ENCODE data around the gene NUDT3. TPM values are rescaled to one million over a fixed set of nuclear protein-coding genes. Genes with fewer than 3 reads are reported as not detected.
"Not testable (repeated sequence)": the region's sequence is repeated elsewhere in the genome, so short reads cannot be mapped to it uniquely, and the experiment has no call there.

Gene NUDT3
- total RNA-seq, 1 experiment from 2014 or later, result 25.2 TPM

DNA sequence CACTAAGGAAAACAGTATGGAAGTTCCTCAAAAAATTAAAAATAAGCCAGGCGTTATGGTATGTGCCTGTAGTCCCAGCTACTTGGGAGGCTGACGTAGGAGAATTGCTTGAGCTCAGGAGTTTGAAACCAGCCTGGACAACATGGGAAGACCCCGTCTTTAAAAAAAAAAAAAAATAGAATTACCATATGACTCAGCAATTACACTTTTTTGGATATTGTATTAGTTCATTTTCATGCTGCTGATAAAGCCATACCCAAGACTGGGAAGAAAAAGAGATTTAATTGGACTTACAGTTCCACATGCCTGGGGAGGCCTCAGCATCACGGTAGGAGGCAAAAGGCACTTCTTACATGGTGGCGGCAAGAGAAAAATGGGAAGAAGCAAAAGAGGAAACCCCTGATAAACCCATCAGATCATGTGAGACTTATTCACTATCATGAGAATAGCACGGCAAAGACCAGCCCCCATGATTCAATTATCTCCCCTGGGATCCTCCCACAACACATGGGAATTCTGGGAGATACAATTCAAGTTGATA lies 132.9 kb downstream of the NUDT3 start:
- H3K4me3 ChIP-seq (replicated peaks in 1 of 2; ENCODE audit: low read depth in 1 of 2, low read length in 2 of 2), result no peak overlapping the region
- no peak overlapping the region for H3K9ac ChIP-seq (ENCODE audit: low read length)
- TF ChIP-seq, protein P1, sequence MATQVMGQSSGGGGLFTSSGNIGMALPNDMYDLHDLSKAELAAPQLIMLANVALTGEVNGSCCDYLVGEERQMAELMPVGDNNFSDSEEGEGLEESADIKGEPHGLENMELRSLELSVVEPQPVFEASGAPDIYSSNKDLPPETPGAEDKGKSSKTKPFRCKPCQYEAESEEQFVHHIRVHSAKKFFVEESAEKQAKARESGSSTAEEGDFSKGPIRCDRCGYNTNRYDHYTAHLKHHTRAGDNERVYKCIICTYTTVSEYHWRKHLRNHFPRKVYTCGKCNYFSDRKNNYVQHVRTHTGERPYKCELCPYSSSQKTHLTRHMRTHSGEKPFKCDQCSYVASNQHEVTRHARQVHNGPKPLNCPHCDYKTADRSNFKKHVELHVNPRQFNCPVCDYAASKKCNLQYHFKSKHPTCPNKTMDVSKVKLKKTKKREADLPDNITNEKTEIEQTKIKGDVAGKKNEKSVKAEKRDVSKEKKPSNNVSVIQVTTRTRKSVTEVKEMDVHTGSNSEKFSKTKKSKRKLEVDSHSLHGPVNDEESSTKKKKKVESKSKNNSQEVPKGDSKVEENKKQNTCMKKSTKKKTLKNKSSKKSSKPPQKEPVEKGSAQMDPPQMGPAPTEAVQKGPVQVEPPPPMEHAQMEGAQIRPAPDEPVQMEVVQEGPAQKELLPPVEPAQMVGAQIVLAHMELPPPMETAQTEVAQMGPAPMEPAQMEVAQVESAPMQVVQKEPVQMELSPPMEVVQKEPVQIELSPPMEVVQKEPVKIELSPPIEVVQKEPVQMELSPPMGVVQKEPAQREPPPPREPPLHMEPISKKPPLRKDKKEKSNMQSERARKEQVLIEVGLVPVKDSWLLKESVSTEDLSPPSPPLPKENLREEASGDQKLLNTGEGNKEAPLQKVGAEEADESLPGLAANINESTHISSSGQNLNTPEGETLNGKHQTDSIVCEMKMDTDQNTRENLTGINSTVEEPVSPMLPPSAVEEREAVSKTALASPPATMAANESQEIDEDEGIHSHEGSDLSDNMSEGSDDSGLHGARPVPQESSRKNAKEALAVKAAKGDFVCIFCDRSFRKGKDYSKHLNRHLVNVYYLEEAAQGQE (IDR thresholded peaks at IDR 0.05; ENCODE audit: low read depth), result no peak
- TF ChIP-seq SP1 (IDR thresholded peaks at IDR 0.05; ENCODE audit: low read depth) (no peak), ATF3 (IDR thresholded peaks at IDR 0.05) (no peak), EZH2phosphoT487 (IDR thresholded peaks at IDR 0.05; ENCODE audit: borderline replicate concordance) (no peak), ELF1 (IDR thresholded peaks at IDR 0.05; ENCODE audit: borderline replicate concordance, low read depth) (no peak), MAX (IDR thresholded peaks at IDR 0.05) (no peak), SRF (IDR thresholded peaks at IDR 0.05; ENCODE audit: low read depth) (no peak), EZH2 (IDR thresholded peaks at IDR 0.05) (no peak), FOSL1 (IDR thresholded peaks at IDR 0.05; ENCODE audit: low read depth) (no peak), YY1 (IDR thresholded peaks at IDR 0.05; ENCODE audit: extremely low read depth, insufficient replicate concordance, low read depth, low read length) (no peak), CTCF (IDR thresholded peaks at IDR 0.05 in 2 of 3, conservative IDR thresholded peaks at IDR 0.05 in 1 of 3; ENCODE audit: borderline replicate concordance in 1 of 3, insufficient read depth in 1 of 3, low read depth in 2 of 3, low read length in 2 of 3) (no peak), CBX3 (IDR thresholded peaks at IDR 0.05; ENCODE audit: low read depth) (no peak), RAD21 (IDR thresholded peaks at IDR 0.05; ENCODE audit: low read depth) (no peak), POLR2A (IDR thresholded peaks at IDR 0.05; ENCODE audit: borderline replicate concordance, extremely low read depth, insufficient read depth, insufficient read length) (no peak), POLR2AphosphoS5 (IDR thresholded peaks at IDR 0.05; ENCODE audit: low read depth, low read length) (no peak), JUND (IDR thresholded peaks at IDR 0.05) (no peak), ZFX (IDR thresholded peaks at IDR 0.05) (no peak)
- H2AFZ ChIP-seq (ENCODE audit: low read depth, low read length, poor library complexity, severe bottlenecking), result no peak overlapping the region
- no peak overlapping the region for H3K27ac ChIP-seq (ENCODE audit: low read depth, low read length)
- intact Hi-C loops (cut with micrococcal nuclease), result no loop called here
- H3K9me2 ChIP-seq (ENCODE audit: insufficient read depth), result no peaks in the 10 kb centered on the region
- CTCF ChIA-PET, result no interaction called here
- no peaks in the 10 kb centered on the region for H3K36me3 ChIP-seq (ENCODE audit: control insufficient read depth in 1 of 2, insufficient read depth in 2 of 2, low read length in 2 of 2)
- no peaks in the 10 kb centered on the region for H3K4me1 ChIP-seq (ENCODE audit: control insufficient read depth in 1 of 2, insufficient read depth in 2 of 2, low read length in 2 of 2)
- no peaks in the 10 kb centered on the region for H4K20me1 ChIP-seq (ENCODE audit: insufficient read depth)
- ATAC-seq, result no peak
- RAD21 ChIA-PET (ENCODE audit: low non-redundant PET in 1 of 2, low total read pairs in 2 of 2, uncharacterized antibody in 2 of 2, unreplicated experiment in 2 of 2), result no interaction called here
- POLR2A ChIA-PET, result no interaction called here
- no peaks in the 10 kb centered on the region for H3K27me3 ChIP-seq (ENCODE audit: insufficient read depth, low read length)
- no peaks in the 10 kb centered on the region for H3K9me3 ChIP-seq (ENCODE audit: control insufficient read depth in 1 of 2, insufficient read depth in 1 of 2, low read depth in 1 of 2, low read length in 2 of 2)
- H3K4me2 ChIP-seq (ENCODE audit: low read length), result no peak overlapping the region
- H3K79me2 ChIP-seq (ENCODE audit: insufficient read depth, low read length), result no peaks in the 10 kb centered on the region
- DNase-seq (ENCODE audit: low read depth, low spot score), result no peak
- no TSS peak for BruUV-seq (replicated peaks)

DNA sequence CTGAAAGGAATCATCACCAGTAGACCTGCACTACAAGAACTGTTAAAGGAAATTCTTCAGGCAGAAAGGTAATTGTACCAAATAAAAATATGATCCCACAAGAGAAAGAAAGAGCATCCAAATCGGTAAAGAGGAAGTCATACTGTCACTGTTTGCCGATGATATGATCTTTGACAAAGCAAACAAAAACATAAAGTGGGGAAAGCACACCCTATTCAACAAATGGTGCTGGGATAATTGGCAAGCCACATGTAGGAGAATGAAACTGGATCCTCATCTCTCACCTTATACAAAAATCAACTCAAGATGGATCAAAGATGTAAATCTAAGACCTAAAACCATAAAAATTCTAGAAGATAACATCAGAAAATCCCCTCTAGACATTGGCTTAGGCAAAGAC lies 140.1 kb downstream of the NUDT3 start:
- intact Hi-C loops (cut with micrococcal nuclease); H2AFZ ChIP-seq (ENCODE audit: low read depth, low read length, poor library complexity, severe bottlenecking); H3K4me3 ChIP-seq (replicated peaks in 1 of 2; ENCODE audit: low read depth in 1 of 2, low read length in 2 of 2); POLR2A ChIA-PET; H3K9me2 ChIP-seq (ENCODE audit: insufficient read depth); DNase-seq (ENCODE audit: low read depth, low spot score); H3K9ac ChIP-seq (ENCODE audit: low read length); H3K27me3 ChIP-seq (ENCODE audit: insufficient read depth, low read length); RAD21 ChIA-PET (ENCODE audit: low non-redundant PET in 1 of 2, low total read pairs in 2 of 2, uncharacterized antibody in 2 of 2, unreplicated experiment in 2 of 2); H3K79me2 ChIP-seq (ENCODE audit: insufficient read depth, low read length); H3K9me3 ChIP-seq (ENCODE audit: control insufficient read depth in 1 of 2, insufficient read depth in 1 of 2, low read depth in 1 of 2, low read length in 2 of 2); H3K4me2 ChIP-seq (ENCODE audit: low read length); CTCF ChIA-PET; BruUV-seq (replicated peaks); H3K36me3 ChIP-seq (ENCODE audit: control insufficient read depth in 1 of 2, insufficient read depth in 2 of 2, low read length in 2 of 2); ATAC-seq; H3K27ac ChIP-seq (ENCODE audit: low read depth, low read length); H4K20me1 ChIP-seq (ENCODE audit: insufficient read depth): not testable (repeated sequence)
- peaks cover 11 to 25% of the 10 kb centered on the region in 2 experiments; a peak in 3 of 4 replicates for H3K4me1 ChIP-seq (ENCODE audit: control insufficient read depth in 1 of 2, insufficient read depth in 2 of 2, low read length in 2 of 2)

Data from HCT116 (cell line).